Ovary (tissue), 9 donors: ENCODE data around the gene TAF3. TPM values are rescaled to one million over a fixed set of nuclear protein-coding genes. Genes with fewer than 3 reads are reported as not detected.

Experiments
- DNase-seq, 5 donors: peaks; one replicate each; pipeline ENCODE4 v3.0.0-alpha.2; 2019 to 2020
- H3K27ac ChIP-seq, 2 donors: fragments of 200-600 bp; one replicate each; pipeline versions ENCODE4 v1.5.1 to v1.8.0; 2019 to 2022
- H3K27me3 ChIP-seq: fragments of 200-600 bp; one replicate; pipeline ENCODE4 v1.8.0; 2022
- H3K36me3 ChIP-seq: fragments of 200-600 bp; sonication (generic); one replicate; pipeline ENCODE4 v1.5.1; 2019
- H3K4me1 ChIP-seq: one replicate; pipeline ENCODE4 v1.8.1; 2013; ENCODE audit warnings: mild to moderate bottlenecking, moderate library complexity; ENCODE audit not compliant: insufficient read depth
- H3K4me3 ChIP-seq: fragments of 200-600 bp; sonication (generic); one replicate; pipeline ENCODE4 v1.5.1; 2017
- H3K9me3 ChIP-seq, 2 donors: fragments of 200-600 bp in 1 of 2; sonication (generic) in 1 of 2; one replicate each; pipeline versions ENCODE4 v1.5.1 to v1.8.1; 2013 to 2019; ENCODE audit warnings: mild to moderate bottlenecking in 1 of 2, moderate library complexity in 1 of 2
- EP300 ChIP-seq: sonication (generic); formaldehyde crosslinking; IDR thresholded peaks from one replicate; pipeline ENCODE4 v1.6.1; 2017; ENCODE audit warnings: antibody characterized with exemption
- POLR2A ChIP-seq: fragments of 450-650 bp; IDR thresholded peaks from one replicate; pipeline ENCODE4 v1.6.1; 2017; ENCODE audit warnings: antibody characterized with exemption, mild to moderate bottlenecking, moderate library complexity
- WGBS, 3 donors: extraction: QIAGEN DNeasy Blood & Tissue Kit in 1 of 3; methylation state at CpG; one replicate each; pipeline versions ENCODE4 v1.1.5 to v1.1.7; 2013 to 2017; 5-methylcytosine and 5-hydroxymethylcytosine counted together
- intact Hi-C, 4 donors: fragments of 100-400 bp; cut with DNase I; formaldehyde crosslinking; loops; one replicate each; pipeline versions ENCODE4 v1.11.0 to v1.15.1; 2022 to 2023
- polyA plus RNA-seq, 2 donors: library from polyadenylated mRNA; stranded (reverse); fragments of 200-250 nt in 1 of 2; fragments of 350-450 nt in 1 of 2; fragmentation: Illumina TruSeq in 1 of 2; extraction: RNeasy Lipid Tissue Mini Kit (QIAGEN cat#74804) in 1 of 2; gene quantifications; one replicate each; pipeline ENCODE4 v1.2.3, GENCODE V29; 2013 to 2014
- total RNA-seq, 7 donors: library from RNA; depleted of rRNA in 2 of 7; stranded (reverse); fragments of >200 nt in 2 of 7; fragmentation: NEBNext Ultra II Directional in 3 of 7; extraction: Animal tissue kit (Norgen Biotek cat#: 25700) in 3 of 7; gene quantifications; one replicate each; pipeline versions ENCODE4 v1.1.0 to v1.2.4, GENCODE V29; 2016 to 2023
- TF ChIP-seq, protein P1 (sequence below), 3 donors: fragments of 450-650 bp in 2 of 3; fragments of 200-600 bp in 1 of 3; IDR thresholded peaks; one replicate each; pipeline versions ENCODE4 v1.5.1 to v1.8.0; 2016 to 2022; ENCODE audit warnings: antibody characterized with exemption in 3 of 3, mild to moderate bottlenecking in 1 of 3
- donor health status: DM: no; HTN: no; CAD: no; lungs with moderate emphysema.
- donor health status: DM: no; HTN: no; CAD: no.
- donor health status: Bipolar disorder and iron deficiency.
- donor health status: DM: yes; HTN: yes; CAD: no.
- donor health status: DM: no; HTN: no; CAD: no.
- donor health status: DM: yes; HTN: yes; CAD: no.

TAF3 gene
- total and polyA plus RNA-seq, 9 donors, result 7.1 to 15.9 (median 11.8) TPM

DNA sequence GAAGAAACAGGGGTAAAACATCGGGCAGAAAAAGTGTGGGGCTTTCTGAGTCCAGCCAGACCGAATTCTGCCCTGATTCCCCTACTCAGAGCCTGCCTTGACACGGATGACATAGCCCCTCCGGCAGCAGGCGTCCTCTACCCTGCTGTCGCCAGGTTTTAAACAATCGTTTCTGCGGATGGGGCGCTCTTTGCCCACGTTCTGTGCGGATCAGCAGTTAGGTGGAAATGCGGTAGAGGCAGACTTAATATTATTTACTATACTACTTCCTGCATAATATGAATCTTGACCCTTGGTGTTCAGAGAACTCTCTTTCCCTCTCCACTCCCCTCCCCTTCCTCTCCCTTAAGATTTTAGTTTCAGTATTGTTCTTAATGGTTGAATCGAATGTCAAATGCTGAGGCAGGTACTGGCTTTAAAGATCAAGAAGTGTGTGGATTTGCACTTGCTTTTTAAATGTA, 238.6 kb downstream of the TAF3 start:
- 80 to 81% (median 81%) methylated on average over 13 of the region's 13 CpGs for WGBS, 3 donors
- no peaks in the 10 kb centered on the region for H3K27me3 ChIP-seq
- no peak overlapping the region for H3K4me3 ChIP-seq
- no peak for TF ChIP-seq POLR2A
- TF ChIP-seq, protein P1, sequence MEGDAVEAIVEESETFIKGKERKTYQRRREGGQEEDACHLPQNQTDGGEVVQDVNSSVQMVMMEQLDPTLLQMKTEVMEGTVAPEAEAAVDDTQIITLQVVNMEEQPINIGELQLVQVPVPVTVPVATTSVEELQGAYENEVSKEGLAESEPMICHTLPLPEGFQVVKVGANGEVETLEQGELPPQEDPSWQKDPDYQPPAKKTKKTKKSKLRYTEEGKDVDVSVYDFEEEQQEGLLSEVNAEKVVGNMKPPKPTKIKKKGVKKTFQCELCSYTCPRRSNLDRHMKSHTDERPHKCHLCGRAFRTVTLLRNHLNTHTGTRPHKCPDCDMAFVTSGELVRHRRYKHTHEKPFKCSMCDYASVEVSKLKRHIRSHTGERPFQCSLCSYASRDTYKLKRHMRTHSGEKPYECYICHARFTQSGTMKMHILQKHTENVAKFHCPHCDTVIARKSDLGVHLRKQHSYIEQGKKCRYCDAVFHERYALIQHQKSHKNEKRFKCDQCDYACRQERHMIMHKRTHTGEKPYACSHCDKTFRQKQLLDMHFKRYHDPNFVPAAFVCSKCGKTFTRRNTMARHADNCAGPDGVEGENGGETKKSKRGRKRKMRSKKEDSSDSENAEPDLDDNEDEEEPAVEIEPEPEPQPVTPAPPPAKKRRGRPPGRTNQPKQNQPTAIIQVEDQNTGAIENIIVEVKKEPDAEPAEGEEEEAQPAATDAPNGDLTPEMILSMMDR (IDR thresholded peaks at IDR 0.05), result no peak
- TF ChIP-seq EP300, result no peak
- H3K9me3 ChIP-seq, result no peaks in the 10 kb centered on the region
- H3K27ac ChIP-seq, result no peak overlapping the region
- no peak for DNase-seq
- intact Hi-C loops, result no loop called here
- H3K36me3 ChIP-seq, result no peaks in the 10 kb centered on the region
- peaks cover 4% of the 10 kb centered on the region for H3K4me1 ChIP-seq

DNA sequence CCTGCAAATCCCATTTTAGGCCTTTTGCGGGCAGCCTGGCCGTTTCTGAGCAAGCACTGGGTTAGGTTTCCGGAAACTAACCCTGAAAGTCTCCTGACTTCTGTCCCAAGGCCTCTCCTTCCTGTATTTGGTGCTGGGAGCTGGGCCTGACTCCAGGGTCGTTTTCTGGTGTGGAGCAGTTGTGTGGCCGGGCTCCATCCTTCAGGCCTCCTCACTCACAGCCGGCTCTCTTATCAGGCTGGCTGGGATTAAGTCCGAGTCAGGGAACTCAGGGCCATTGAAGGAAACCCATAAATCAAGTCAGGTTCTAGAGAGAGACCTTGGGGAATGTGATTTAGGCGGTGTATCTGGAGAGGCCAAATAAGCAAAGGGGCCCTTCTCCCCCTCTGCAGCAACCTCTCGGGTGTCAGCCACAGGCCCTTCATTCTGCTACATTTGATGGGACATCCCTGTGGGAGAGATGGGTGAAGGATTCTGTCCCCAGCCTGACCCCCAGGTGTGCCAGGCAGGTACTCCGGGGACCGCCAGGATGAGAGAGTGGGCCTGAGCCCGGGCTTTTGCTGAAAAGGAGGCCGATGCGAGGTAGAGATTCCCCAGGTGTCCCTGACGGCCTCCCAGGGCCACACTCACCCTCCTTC, 239.4 kb downstream of the TAF3 start:
- no peak overlapping the region for H3K27ac ChIP-seq
- WGBS, 3 donors, result 52 to 61% (median 57%) methylated on average over 15 of the region's 15 CpGs

DNA sequence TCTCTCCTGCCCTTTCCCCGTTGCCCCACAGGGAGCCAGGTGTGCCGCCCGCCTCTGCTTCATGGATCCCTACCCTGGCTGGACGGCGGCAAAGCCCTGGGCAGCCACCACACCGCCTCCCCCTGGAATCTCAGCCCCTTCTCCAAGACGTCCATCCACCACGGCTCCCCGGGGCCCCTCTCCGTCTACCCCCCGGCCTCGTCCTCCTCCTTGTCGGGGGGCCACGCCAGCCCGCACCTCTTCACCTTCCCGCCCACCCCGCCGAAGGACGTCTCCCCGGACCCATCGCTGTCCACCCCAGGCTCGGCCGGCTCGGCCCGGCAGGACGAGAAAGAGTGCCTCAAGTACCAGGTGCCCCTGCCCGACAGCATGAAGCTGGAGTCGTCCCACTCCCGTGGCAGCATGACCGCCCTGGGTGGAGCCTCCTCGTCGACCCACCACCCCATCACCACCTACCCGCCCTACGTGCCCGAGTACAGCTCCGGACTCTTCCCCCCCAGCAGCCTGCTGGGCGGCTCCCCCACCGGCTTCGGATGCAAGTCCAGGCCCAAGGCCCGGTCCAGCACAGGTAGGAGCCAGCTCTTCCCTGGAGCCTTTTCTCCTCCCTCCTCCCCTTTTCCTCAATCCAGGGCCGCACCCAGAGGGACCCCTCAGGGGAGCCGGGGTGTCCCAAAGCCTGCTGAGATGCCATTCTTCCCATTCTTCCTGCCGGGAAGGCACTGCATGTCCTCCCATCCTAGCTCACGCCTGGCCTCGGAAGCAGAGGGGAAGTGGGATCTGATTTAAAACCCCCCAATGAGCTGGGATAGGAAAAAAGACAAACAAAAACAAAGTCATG, 240.2 kb downstream of the TAF3 start:
- Histone ChIP-seq H3K4me1 (peaks cover 3% of the 10 kb centered on the region), H3K9me3 (no peaks in the 10 kb centered on the region), H3K36me3 (no peaks in the 10 kb centered on the region), H3K4me3 (no peak overlapping the region), H3K27me3 (no peaks in the 10 kb centered on the region), H3K27ac (no peak overlapping the region)
- intact Hi-C loops, result no loop called here
- TF ChIP-seq, protein P1 (IDR thresholded peaks at IDR 0.05), result no peak
- TF ChIP-seq POLR2A, result no peak
- TF ChIP-seq EP300, result no peak
- 59 to 71% (median 64%) methylated on average over 45 of the region's 45 CpGs for WGBS, 3 donors
- no peak for DNase-seq

More for the DNA sequence above, 239.4 kb downstream of the TAF3 start:
- no peaks in the 10 kb centered on the region for H3K27me3 ChIP-seq
- peaks cover 4% of the 10 kb centered on the region for H3K4me1 ChIP-seq
- TF ChIP-seq, protein P1 (IDR thresholded peaks at IDR 0.05), result no peak
- no peak for TF ChIP-seq POLR2A
- TF ChIP-seq EP300, result no peak
- no peaks in the 10 kb centered on the region for H3K36me3 ChIP-seq
- DNase-seq, result no peak
- H3K9me3 ChIP-seq, result no peaks in the 10 kb centered on the region
- H3K4me3 ChIP-seq, result no peak overlapping the region
- intact Hi-C loops, result no loop called here

DNA sequence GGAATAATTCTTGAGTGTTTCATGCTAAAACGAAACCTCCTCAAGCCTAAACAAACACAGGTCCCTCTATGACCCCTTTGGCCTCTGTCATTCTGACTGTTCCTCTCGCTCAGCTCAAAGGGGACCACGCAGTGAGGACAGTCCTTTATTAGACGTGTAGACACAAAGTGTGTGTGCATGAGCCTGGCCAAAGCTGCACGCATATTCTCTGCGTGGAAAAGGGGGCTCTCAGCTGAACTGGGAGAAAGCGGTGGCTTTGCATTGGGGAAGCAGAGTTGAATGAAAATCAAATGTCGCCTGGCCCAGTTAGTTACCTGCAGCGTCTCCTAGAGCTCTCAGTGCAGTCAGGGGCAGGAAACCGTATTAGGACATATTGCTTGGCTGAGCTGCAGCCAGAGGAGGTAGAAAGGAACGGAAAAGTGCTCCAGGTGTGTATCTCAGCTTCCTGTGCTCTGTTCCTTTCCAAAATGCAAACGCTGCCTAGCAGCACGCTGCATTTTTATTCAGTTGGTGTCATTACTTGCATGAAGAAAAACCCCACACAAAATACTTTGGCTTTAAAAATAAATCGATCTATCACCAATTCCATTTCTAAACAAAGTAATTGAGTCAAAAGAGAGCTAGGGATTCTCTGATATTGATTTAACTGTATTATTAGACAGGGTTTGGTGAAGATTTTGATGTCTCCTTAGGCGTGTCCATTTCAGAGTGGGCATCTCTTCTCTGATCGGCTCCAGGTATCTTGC, 241.1 kb downstream of the TAF3 start:
- Histone ChIP-seq H3K27ac (no peak overlapping the region), H3K36me3 (no peaks in the 10 kb centered on the region), H3K9me3 (no peaks in the 10 kb centered on the region), H3K27me3 (no peaks in the 10 kb centered on the region), H3K4me1 (no peaks in the 10 kb centered on the region), H3K4me3 (no peak overlapping the region)
- 66 to 72% (median 68%) methylated on average over 16 of the region's 16 CpGs for WGBS, 3 donors
- intact Hi-C loops, result no loop called here
- TF ChIP-seq, protein P1 (IDR thresholded peaks at IDR 0.05), result no peak
- TF ChIP-seq POLR2A (no peak), EP300 (no peak)
- DNase-seq, result no peak
